Measurements from ENCODE around the gene RBM17.
"Not testable (repeated sequence)": the region's sequence is repeated elsewhere in the genome, so short reads cannot be mapped to it uniquely, and the experiment has no call there.

Gene RBM17

DNA sequence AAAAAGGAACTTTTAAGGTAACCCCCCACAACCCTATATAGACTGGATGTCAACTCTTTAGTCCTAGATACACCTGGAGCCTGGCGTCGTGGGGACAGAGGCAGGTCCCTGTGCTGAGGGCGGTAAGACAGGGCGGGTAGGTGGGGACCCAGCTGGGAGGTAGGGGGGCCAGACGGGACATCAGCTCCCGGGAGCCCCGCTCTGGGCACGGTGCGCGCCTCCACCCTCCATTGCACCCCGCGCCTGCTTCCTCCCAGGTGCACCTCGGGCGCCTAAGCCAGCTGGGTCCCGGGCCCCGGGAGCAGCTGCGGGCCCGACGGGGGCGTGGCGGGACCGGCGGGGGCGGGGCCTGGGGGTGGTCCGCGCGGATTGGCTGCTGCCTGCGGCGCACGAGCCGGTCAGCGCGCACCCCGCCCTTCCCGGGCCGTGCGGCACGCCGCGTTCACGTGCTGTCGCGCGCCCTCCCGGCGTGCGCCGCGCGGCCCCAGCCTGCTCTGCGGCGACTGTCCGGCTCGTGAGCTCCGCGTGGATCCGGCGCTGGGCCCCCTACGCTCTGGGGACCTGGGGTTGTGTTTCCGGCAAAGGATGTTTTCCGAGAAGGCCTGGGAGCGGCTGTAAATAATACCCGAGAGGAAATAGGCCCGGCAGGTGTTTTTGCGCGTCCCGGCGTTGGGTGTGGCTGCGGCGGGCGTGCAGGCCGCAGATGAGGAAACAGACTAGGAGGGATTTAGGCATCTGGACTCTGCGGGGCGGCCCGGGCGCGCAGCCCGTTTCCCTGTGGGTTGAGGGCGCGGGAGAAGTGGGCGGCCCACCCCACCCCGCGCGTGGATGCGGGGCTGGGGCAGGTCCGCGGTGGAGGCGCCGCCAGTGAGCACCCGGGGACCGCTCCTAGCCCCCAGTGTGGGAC is 74.8 kb downstream of the RBM17 start:
- DNase-seq, result peak; percentile 91

DNA sequence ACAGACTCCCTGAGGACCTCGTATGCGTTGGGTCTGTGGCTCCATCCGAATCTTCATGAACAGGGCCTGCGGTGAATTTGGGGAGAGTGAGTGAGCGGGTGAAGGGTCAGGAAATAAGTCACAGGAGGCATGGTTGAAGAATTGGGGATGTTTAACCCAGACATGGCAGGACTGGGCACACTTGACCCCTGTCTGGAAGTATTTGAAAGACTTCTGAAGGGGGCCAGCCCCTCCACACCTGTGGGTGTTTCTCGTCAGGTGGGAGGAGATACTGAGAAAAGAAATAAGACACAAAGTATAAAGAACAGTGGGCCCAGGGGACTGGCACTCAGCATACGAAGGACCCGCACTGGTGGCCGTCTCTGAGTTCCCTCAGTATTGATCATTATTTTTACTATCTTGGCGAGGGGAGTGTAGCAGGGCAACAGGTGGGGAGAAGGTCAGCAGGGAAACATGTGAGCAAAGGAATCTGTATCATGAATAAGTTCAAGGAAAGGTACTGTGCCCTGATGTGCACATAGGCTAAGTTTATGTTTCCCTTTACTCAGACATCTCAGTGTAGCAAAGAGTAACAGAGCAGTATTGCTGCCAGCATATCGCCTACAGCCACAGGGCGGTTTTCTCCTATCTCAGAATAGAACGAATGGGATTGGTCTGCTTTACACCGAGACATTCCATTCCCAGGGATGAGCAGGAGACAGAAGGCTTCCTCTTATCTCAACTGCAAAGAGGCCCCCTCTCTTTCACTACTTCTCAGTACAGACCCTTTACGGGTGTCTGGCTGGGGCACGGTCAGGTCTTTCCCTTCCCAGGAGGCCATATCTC is 75.6 kb downstream of the RBM17 start:
- no peak for DNase-seq

DNA sequence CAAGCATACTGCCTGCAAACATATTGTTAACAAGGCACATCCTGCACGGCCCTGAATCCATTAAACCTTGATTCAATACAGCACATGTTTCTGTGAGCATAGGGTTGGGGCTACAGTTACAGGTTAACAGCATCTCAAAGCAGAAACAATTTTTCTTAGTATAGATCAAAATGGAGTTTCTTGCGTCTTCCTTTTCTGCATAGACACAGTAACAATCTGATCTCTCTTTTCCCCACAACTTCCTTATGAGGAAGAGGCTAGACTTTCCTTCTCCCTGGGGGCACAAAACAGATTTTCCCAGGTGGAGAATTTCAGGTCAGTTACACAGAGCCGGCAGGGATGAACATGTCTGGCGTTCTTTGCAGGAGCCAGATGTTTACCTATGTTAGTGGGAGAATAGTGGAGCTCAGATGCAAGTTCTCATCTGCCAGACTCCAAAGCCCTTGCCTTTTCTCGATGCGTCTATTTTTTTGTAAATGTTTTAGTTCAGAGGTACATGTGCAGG is 76.4 kb downstream of the RBM17 start:
- no peak for DNase-seq

DNA sequence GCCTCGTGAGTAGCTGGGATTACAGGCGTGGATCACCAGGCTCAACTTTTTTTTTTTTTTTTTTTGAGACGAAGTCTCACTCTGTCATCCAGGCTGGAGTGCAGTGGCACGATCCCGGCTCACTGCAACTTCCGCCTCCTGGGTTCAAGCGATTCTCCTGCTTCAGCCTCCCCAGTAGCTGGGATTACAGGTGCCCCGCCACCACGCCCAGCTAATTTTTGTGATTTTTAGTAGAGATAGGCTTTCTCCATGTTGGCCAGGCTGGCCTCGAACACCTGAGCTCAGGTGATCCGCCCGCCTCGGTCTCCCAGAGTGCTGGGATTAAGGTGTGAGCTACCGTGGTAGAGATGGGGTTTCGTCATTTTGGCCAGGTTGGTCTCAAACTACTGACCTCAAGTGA is 77.1 kb downstream of the RBM17 start:
- DNase-seq, result not testable (repeated sequence)
